GM12873 (cell line): ENCODE measurements around the gene NTN1.

Source experiments
- CTCF ChIP-seq: IDR thresholded peaks from 2 replicates; pipeline ENCODE4 v1.5.1; 2012; ENCODE audit warnings: low read depth, mild to moderate bottlenecking, moderate library complexity, low read length, control low read depth; ENCODE audit not compliant: insufficient read depth; ENCODE audit errors: missing control alignments

The NTN1 gene

GRCh38 chr17:9219631-9220397 lies 198.5 kb downstream of the NTN1 start:
- no peak for TF ChIP-seq CTCF

GRCh38 chr17:9220398-9221146 lies 199.3 kb downstream of the NTN1 start:
- TF ChIP-seq CTCF = no peak

- TF ChIP-seq CTCF = no peak
These were observed 200.0 kb downstream of the NTN1 start for GRCh38 chr17:9221147-9221921.

- TF ChIP-seq CTCF = no peak
These were observed 200.5 kb downstream of the NTN1 start for GRCh38 chr17:9221922-9222180.

GRCh38 chr17:9223531-9223930 lies 202.2 kb downstream of the NTN1 start:
- no peak for TF ChIP-seq CTCF

- no peak for TF ChIP-seq CTCF
These were observed 203.2 kb downstream of the NTN1 start for GRCh38 chr17:9224485-9224884.
